ENCODE measurements around the gene SUFU. TPM values are rescaled to one million over a fixed set of nuclear protein-coding genes. Genes with fewer than 3 reads are reported as not detected.
A peak's percentile ranks its signal among the peaks of the same experiment; 100 is the strongest.

Gene SUFU
- total and polyA plus RNA-seq, 2 experiments from 2014 or later: 2.8 to 5.6 TPM

GRCh38 chr10:102599565-102600327, 96.0 kb downstream of the SUFU start:
- no peak overlapping the region for H3K4me3 ChIP-seq
- H3K4me1 ChIP-seq (ENCODE audit: insufficient read depth): peaks cover 8% of the 10 kb centered on the region; the same call in 1 of the 2 replicates
- 0 out of 2 replicates have a peak overlapping the region, but pooled peaks have one; percentile 39 for H3K27ac ChIP-seq (ENCODE audit: low read depth)
- no peak for DNase-seq (ENCODE audit: low spot score)
- no peaks in the 10 kb centered on the region for H4K20me1 ChIP-seq (replicated peaks; ENCODE audit: insufficient read depth)
- H3K9me2 ChIP-seq (ENCODE audit: insufficient read depth): no peaks in the 10 kb centered on the region
- H3K9me3 Mint-ChIP-seq: no peaks in the 10 kb centered on the region
- no peaks in the 10 kb centered on the region for H3K27me3 ChIP-seq (ENCODE audit: insufficient read depth)
- H2AFZ ChIP-seq: no peak overlapping the region
- no peak overlapping the region for H3K27ac Mint-ChIP-seq
- H3K79me2 ChIP-seq (replicated peaks; ENCODE audit: insufficient read depth): no peaks in the 10 kb centered on the region
- no peaks in the 10 kb centered on the region for H3K36me3 Mint-ChIP-seq (ENCODE audit: low read depth)
- no peak overlapping the region for H3K4me3 Mint-ChIP-seq
- peaks cover 18% of the 10 kb centered on the region for H3K4me1 Mint-ChIP-seq
- no peaks in the 10 kb centered on the region for H3K36me3 ChIP-seq (ENCODE audit: insufficient read depth)
- H3K4me2 ChIP-seq: no peak overlapping the region
- no peak for ATAC-seq
- H3F3A ChIP-seq (replicated peaks; ENCODE audit: low read depth): peaks cover 2% of the 10 kb centered on the region; the same call in 1 of the 2 replicates
- H3K27me3 Mint-ChIP-seq (ENCODE audit: insufficient read depth, low read depth, poor library complexity): peaks cover 4% of the 10 kb centered on the region
- TF ChIP-seq NANOG (IDR thresholded peaks at IDR 0.05; ENCODE audit: borderline replicate concordance) (no peak), ETS1 (IDR thresholded peaks at IDR 0.05) (no peak), REST (IDR thresholded peaks at IDR 0.05; ENCODE audit: unreplicated experiment) (no peak), EZH2 (IDR thresholded peaks at IDR 0.05; ENCODE audit: low read depth, unreplicated experiment) (no peak), ZNF331 (CRISPR knock-in tag; IDR thresholded peaks at IDR 0.05; ENCODE audit: low read depth) (no peak), EZH2phosphoT487 (IDR thresholded peaks at IDR 0.05; ENCODE audit: unreplicated experiment) (no peak), POLR2AphosphoS5 (IDR thresholded peaks at IDR 0.05; ENCODE audit: low read depth) (no peak), ZNF114 (CRISPR knock-in tag; IDR thresholded peaks at IDR 0.05) (no peak), CTCF (conservative IDR thresholded peaks at IDR 0.05; ENCODE audit: low read depth in 2 of 2) (no peak), JUNB (IDR thresholded peaks at IDR 0.05; ENCODE audit: unreplicated experiment) (no peak), STAT1 (IDR thresholded peaks at IDR 0.05; ENCODE audit: unreplicated experiment) (no peak), ZNF462 (CRISPR knock-in tag; IDR thresholded peaks at IDR 0.05) (no peak), CREB1 (CRISPR knock-in tag; IDR thresholded peaks at IDR 0.05; ENCODE audit: low read depth) (no peak)
